Activated CD4-positive, alpha-beta T cell treated with anti-CD3 and anti-CD28 coated beads for 48 hours (primary cell): ENCODE data around the gene HBQ1.
"Not testable (repeated sequence)": the region's sequence is repeated elsewhere in the genome, so short reads cannot be mapped to it uniquely, and the experiment has no call there.

Experiments
- DNase-seq: peaks from one replicate; pipeline ENCODE4 v3.0.0-alpha.2; 2020

Gene HBQ1

GRCh38 chr16:180101-180675, at the start of gene HBQ1:
Gene HBQ1 (plus strand): TSS chr16:180459. CDS start chr16:180487, 28 bp downstream.
- peak; percentile 45 for DNase-seq

DNA sequence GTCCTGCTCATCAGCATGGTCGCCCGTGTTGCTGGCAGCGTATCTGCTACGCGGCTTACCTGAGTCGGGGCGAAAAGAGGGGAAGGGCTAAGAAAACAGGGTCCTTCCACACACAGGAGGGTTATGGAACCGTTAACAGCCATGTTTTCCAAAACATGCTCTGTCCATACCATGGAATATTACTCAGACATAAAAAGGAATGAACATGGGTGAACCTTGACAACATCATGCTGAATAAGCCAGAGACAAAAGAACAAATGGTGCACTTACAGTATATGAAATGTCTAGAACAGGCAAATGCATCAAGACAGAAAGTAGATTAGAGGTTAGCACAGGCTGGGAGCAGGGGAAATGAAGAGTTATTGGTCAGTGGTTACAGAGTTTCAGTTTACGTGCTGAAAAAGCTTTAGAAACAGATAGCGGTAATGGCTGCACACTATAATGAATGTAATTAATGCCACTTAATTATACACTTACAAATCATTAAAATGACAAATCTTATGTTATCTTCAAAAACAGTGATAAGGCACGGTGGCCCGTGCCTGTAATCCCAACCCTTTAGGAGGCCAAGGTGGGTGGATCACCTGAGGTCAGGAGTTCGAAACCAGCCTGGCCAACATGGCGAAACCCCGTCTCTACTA, 49.6 kb upstream of the HBQ1 start:
- no peak for DNase-seq

- no peak for DNase-seq
Observed at GRCh38 chr16:132120-132519, 48.1 kb upstream of the HBQ1 start.

DNA sequence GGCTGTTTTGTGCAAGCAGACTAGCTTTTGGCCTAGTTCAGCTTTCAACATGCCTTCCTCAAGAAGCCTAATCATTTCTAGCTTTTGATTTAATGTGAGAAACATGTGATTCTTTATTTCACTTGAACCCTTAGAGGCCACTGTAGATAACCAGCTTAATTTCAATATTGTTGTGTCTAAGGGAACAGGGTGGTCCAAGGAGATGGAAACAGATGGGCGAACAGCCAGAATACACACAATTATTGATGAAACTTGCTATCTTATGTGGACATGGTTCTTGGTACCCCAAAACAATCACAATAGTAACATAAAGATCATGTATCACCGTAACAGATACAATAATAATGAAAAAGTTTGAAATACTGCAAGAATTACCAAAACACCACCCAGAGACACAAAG, 46.5 kb upstream of the HBQ1 start:
- no peak for DNase-seq

DNA sequence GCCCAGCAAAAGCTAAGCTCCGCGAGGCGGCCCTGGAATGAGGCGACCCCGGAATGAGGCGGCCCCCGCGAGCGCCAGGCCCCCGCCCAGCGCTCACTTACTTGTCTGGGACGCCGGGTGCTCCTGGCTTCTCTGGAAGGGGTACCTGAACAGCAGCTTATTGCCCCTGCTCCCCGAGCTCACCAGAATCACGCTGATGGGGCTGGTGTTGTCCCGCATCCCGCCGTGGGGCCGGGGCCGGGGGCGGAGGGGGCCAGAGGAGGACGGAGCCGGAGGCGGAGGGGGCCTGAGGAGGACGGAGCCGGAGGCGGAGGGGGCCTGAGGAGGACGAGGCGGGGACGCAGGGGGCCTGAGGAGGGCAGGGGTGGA, 42.2 kb upstream of the HBQ1 start:
- DNase-seq = peak; percentile 41

GRCh38 chr16:140175-140857, 39.9 kb upstream of the HBQ1 start:
- DNase-seq = no peak

DNA sequence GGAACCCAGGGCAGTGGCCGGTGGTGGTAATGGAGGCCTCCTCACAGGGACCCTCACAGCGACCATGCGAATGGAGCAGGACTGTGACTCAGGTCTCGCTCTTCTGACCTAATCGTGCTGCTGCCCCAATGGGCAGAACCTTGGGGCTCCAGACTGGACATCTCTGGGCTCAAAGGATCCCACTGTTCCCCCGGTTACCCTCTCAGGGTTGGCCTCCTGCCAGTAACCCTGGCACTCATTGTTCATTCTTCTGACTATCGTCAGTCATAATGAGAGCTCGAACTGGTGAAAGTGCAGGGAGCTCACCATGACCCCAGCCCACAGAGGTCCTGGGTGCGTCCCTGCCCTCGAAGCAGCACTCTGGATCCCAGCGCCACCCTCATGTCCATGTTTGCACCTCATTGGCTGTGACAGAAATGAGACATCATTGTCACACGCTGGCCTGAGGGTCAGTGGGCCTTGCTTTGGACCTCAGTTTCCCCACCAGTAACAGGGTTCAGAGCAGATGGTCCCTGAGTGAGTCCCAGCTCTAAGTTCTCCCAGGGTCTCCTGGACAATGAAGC, 37.8 kb upstream of the HBQ1 start:
- no peak for DNase-seq

GRCh38 chr16:143047-143446, 37.2 kb upstream of the HBQ1 start:
- DNase-seq = no peak

DNA sequence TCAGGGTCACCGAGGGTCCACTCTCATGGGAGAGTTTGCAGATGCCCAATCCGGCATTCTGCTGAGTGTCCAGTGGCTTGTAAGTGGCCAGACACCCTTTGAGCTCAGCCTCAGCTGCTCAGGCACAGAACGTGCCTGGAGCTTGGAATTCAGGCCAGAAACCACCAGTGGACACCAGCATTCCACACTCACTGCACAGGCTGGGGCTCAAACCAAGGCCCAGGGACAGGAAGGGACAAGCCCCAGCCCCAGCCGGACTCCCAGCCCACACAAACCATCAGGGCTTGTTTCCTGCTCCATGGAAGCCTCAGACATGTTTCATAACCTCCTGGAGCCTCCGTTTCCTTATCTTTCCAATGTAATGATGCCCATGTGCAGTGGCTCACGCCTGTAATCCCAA, 36.8 kb upstream of the HBQ1 start:
- DNase-seq = no peak

DNA sequence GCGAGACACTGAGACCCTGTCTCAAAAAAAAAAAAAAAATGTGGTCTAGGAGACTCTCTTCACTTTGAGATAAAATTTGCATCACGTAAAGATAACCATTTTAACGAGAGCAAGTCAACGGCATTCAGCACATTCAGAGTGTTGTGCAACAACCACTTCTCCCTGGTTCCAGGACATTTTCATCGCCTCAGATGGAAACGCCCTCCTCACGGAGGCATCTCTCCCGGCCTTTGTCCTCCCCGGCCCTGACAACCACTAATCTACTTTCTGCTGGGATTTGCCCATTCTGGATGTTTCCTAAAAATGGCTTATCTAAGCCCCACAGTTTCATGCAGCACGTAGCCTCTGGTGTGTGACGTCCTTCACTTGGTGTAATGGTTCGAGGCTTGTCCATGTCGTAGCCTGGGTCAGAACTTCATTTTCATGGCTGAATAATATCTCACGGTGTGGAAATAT, 35.4 kb upstream of the HBQ1 start:
- DNase-seq = no peak

DNA sequence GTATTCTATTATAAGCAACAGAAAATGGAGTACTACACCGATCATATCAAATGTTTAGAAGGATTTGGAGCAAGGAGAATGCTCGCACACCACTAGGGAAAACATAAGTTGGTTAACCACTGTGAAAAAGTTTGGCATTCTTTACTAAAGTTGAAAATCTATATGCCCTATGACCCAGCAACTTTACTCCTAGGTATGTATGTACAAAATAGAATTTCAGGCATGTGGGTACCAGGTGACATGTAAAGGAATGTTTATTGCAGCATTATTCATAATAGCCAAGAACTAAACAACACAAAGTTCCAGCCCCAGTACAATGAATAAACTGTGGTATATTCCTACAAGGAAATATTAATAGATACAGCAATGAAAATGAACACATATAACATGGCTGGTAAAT, 33.6 kb upstream of the HBQ1 start:
- DNase-seq = no peak

- no peak for DNase-seq
Observed at GRCh38 chr16:149024-149660, 31.1 kb upstream of the HBQ1 start.

- DNase-seq = no peak
Observed at GRCh38 chr16:152141-153128, 27.8 kb upstream of the HBQ1 start, which contains the start of gene HBZ. Gene HBZ (plus strand): TSS chr16:152644. CDS start chr16:152910, 266 bp downstream.

DNA sequence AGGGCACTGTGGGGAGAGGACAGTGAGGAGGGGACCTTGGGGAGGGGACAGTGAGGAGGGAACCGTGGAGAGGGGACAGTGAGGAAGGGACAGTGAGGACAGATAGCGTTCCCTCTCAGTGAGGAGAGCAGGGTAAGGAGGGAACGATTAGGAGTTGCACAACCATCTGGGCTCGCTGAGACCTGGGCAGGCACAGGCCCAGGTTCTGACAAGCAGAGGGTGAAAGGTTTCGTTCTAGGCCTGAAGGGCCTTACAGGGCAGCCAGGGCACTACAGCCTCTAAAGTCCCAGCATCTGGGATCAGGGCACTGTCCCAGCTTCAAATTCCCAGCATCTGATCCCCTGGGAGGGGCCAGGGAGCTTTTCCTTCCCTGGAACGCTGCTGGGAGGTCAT, 27.1 kb upstream of the HBQ1 start:
- not testable (repeated sequence) for DNase-seq

GRCh38 chr16:153550-154216, 26.6 kb upstream of the HBQ1 start:
- not testable (repeated sequence) for DNase-seq

GRCh38 chr16:154217-155030, 25.8 kb upstream of the HBQ1 start:
- peak; percentile 39 for DNase-seq

DNA sequence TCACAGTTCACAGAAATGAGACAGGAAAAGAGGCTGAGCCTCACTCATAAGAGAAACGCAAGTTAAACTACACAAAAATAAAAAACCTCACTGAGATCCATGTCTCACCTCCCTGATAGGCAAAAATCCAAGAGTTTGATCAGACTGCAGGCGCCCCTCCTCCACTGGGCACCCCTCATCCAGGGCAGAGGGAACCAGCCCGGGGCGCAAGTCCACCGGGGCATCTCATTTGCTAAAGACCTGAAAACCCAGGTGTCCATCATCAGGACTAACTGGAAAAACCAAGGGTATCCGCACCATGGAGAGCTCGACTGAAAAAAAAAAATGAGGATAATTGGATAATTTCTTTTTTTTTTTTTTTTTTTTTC, 25.2 kb upstream of the HBQ1 start:
- no peak for DNase-seq

GRCh38 chr16:159136-159849, 21.0 kb upstream of the HBQ1 start:
- DNase-seq = no peak

- DNase-seq = not testable (repeated sequence)
Observed at GRCh38 chr16:160242-160641, 20.0 kb upstream of the HBQ1 start.

GRCh38 chr16:160691-161190, 19.5 kb upstream of the HBQ1 start:
- DNase-seq = no peak
